DND-41 (cell line): ENCODE measurements around the gene PIGS.

Experiments
- ATAC-seq: fragments of 200-7000 bp; cut with Tn5 transposase; 3 replicates; pipeline ENCODE4 v1.9.1; 2021; ENCODE audit warnings: low read depth; ENCODE audit not compliant: insufficient read depth
- DNase-seq: peaks from one replicate; pipeline ENCODE4 v3.0.0-alpha.2; 2020
- H2AFZ ChIP-seq: 2 replicates; pipeline ENCODE4 v1.6.0; 2012; ENCODE audit warnings: low read depth, low read length
- H3K27ac ChIP-seq: 2 replicates; pipeline ENCODE4 v1.5.1; 2012; ENCODE audit warnings: low read length, inconsistent platforms
- H3K27me3 ChIP-seq: fragments of 200-600 bp; sonication (generic); 2 replicates; pipeline ENCODE4 v1.6.0; 2012; ENCODE audit warnings: low read length, mild to moderate bottlenecking, inconsistent platforms; ENCODE audit not compliant: insufficient read depth, poor library complexity
- H3K36me3 ChIP-seq: 2 replicates; pipeline ENCODE4 v1.5.1; 2012; ENCODE audit warnings: low read length, inconsistent platforms; ENCODE audit not compliant: insufficient read depth
- H3K4me1 ChIP-seq: 2 replicates; pipeline ENCODE4 v1.5.1; 2012; ENCODE audit warnings: mild to moderate bottlenecking, low read length; ENCODE audit not compliant: insufficient read depth
- H3K4me2 ChIP-seq: 2 replicates; pipeline ENCODE4 v1.6.0; 2012; ENCODE audit warnings: mild to moderate bottlenecking, moderate library complexity, low read length, inconsistent platforms; ENCODE audit not compliant: insufficient read depth
- H3K4me3 ChIP-seq, 2 experiments: fragments of 200-600 bp in 1 of 2; shearing (Covaris generic) in 1 of 2; 2 replicates each; pipeline ENCODE4 v1.5.1; 2012 to 2016; ENCODE audit warnings: inconsistent platforms in 2 of 2, low read length in 2 of 2, mild to moderate bottlenecking in 2 of 2, low read depth in 1 of 2, moderate library complexity in 1 of 2
- H3K79me2 ChIP-seq: 2 replicates; pipeline ENCODE4 v1.6.0; 2012; ENCODE audit warnings: low read length, inconsistent platforms; ENCODE audit not compliant: insufficient read depth
- H3K9ac ChIP-seq: 2 replicates; pipeline ENCODE4 v1.6.0; 2012; ENCODE audit warnings: low read depth, mild to moderate bottlenecking, inconsistent platforms, low read length, moderate library complexity
- H3K9me3 ChIP-seq: 2 replicates; pipeline ENCODE4 v1.5.1; 2012; ENCODE audit warnings: low read length, moderate library complexity, mild to moderate bottlenecking, inconsistent platforms; ENCODE audit not compliant: insufficient read depth, severe bottlenecking
- H4K20me1 ChIP-seq: 2 replicates; pipeline ENCODE4 v1.6.0; 2012; ENCODE audit warnings: low read length; ENCODE audit not compliant: insufficient read depth
- EZH2 ChIP-seq: IDR thresholded peaks from 3 replicates; pipeline ENCODE4 v1.6.1; 2012; ENCODE audit warnings: borderline replicate concordance, low read depth, mild to moderate bottlenecking, moderate library complexity, low read length, inconsistent platforms; ENCODE audit not compliant: severe bottlenecking
- TF ChIP-seq, protein P1 (sequence below): IDR thresholded peaks from 2 replicates; pipeline ENCODE4 v1.5.1; 2012; ENCODE audit warnings: borderline replicate concordance, low read length, moderate library complexity, mild to moderate bottlenecking; ENCODE audit not compliant: poor library complexity, severe bottlenecking; ENCODE audit errors: extremely low read depth

PIGS gene

GRCh38 chr17:28616281-28616680 is 45.0 kb upstream of the PIGS start:
- Histone ChIP-seq H3K79me2 (no peaks in the 10 kb centered on the region), H3K4me1 (no peaks in the 10 kb centered on the region), H3K4me3 (no peak overlapping the region), H3K9me3 (no peaks in the 10 kb centered on the region), H3K27me3 (no peaks in the 10 kb centered on the region), H3K36me3 (peaks cover 95% of the 10 kb centered on the region), H3K4me2 (no peak overlapping the region), H2AFZ (no peak overlapping the region), H4K20me1 (peaks cover 5% of the 10 kb centered on the region; the same call in 1 of the 2 replicates), H3K9ac (no peak overlapping the region), H3K27ac (no peak overlapping the region)
- ATAC-seq (no peak), DNase-seq (no peak)
- TF ChIP-seq, protein P1, sequence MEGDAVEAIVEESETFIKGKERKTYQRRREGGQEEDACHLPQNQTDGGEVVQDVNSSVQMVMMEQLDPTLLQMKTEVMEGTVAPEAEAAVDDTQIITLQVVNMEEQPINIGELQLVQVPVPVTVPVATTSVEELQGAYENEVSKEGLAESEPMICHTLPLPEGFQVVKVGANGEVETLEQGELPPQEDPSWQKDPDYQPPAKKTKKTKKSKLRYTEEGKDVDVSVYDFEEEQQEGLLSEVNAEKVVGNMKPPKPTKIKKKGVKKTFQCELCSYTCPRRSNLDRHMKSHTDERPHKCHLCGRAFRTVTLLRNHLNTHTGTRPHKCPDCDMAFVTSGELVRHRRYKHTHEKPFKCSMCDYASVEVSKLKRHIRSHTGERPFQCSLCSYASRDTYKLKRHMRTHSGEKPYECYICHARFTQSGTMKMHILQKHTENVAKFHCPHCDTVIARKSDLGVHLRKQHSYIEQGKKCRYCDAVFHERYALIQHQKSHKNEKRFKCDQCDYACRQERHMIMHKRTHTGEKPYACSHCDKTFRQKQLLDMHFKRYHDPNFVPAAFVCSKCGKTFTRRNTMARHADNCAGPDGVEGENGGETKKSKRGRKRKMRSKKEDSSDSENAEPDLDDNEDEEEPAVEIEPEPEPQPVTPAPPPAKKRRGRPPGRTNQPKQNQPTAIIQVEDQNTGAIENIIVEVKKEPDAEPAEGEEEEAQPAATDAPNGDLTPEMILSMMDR, result no peak
- no peak for TF ChIP-seq EZH2

DNA sequence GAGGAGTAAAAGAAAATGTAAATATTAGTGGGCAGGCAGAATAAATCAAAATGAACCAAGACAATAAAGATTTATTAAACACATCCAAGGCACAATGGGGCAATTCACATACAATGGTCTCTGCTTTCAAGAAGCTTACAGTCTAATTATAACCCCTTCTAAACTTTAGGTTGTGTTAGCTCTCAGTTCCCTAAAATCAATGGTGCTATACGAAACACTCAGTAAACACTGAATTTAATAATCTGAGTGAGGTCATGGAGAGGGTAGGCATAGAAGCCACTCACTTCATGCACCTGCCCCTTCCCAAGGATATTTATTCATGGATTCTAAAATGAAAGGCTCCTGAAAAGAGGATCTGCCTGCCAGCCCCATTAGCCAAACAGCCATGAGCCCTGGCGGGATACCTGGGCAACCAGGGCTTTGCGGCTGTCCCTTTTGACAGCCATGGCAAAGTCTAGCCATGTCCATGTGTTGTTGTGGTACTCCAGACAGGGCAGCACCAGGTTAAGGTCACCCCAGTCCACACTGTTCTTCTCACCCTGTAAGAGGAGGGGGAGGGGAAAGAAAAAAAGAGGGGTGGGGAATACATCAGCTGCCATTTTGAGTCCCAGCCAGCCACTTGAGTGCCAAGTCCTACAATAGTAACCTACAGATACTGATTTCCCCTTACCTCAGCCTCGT is 44.1 kb upstream of the PIGS start:
- ATAC-seq (no peak), DNase-seq (no peak)
- Histone ChIP-seq H4K20me1 (peaks cover 5% of the 10 kb centered on the region; the same call in 1 of the 2 replicates), H3K4me3 (no peak overlapping the region), H3K79me2 (no peaks in the 10 kb centered on the region), H3K9me3 (no peaks in the 10 kb centered on the region), H3K27ac (no peak overlapping the region), H3K4me1 (no peaks in the 10 kb centered on the region), H3K27me3 (no peaks in the 10 kb centered on the region), H2AFZ (no peak overlapping the region), H3K36me3 (peaks cover 95% of the 10 kb centered on the region), H3K9ac (no peak overlapping the region), H3K4me2 (no peak overlapping the region)
- TF ChIP-seq, protein P1, result no peak
- no peak for TF ChIP-seq EZH2

- ATAC-seq (no peak), DNase-seq (no peak)
- no peak for TF ChIP-seq EZH2
- TF ChIP-seq, protein P1, result no peak
- Histone ChIP-seq H3K27me3 (no peaks in the 10 kb centered on the region), H3K79me2 (no peaks in the 10 kb centered on the region), H3K9me3 (no peaks in the 10 kb centered on the region), H3K4me3 (no peak within 1 kb of the TSS), H3K27ac (no peak within 1 kb of the TSS), H3K4me1 (no peaks in the 10 kb centered on the region), H4K20me1 (peaks cover 5% of the 10 kb centered on the region; the same call in 1 of the 2 replicates), H3K4me2 (no peak within 1 kb of the TSS), H3K36me3 (peaks cover 82% of the 10 kb centered on the region), H3K9ac (no peak within 1 kb of the TSS), H2AFZ (no peak within 1 kb of the TSS)
Observed at GRCh38 chr17:28613931-28614381, 42.6 kb upstream of the PIGS start, which contains the start of gene RSKR. Gene RSKR (minus strand): TSS chr17:28614185. CDS start chr17:28614161, 24 bp downstream.
